H9 (cell line): Measurements from ENCODE around the gene DLG5. TPM values are rescaled to one million over a fixed set of nuclear protein-coding genes. Genes with fewer than 3 reads are reported as not detected.

ENCODE experiments used
- DNase-seq: peaks from one replicate; pipeline ENCODE4 v3.0.0-alpha.2; 2017
- H2AFZ ChIP-seq: one replicate; pipeline ENCODE4 v1.6.1; 2013; ENCODE audit warnings: mild to moderate bottlenecking, low read length, control low read depth, moderate library complexity
- H2AK5ac ChIP-seq: 2 replicates; pipeline ENCODE4 v1.6.1; 2013; ENCODE audit warnings: low read length, control low read depth, mixed read lengths; ENCODE audit not compliant: insufficient read length
- H2BK120ac ChIP-seq: one replicate; pipeline ENCODE4 v1.6.1; 2013; ENCODE audit warnings: low read depth, mild to moderate bottlenecking, low read length, control low read depth, inconsistent platforms; ENCODE audit not compliant: poor library complexity, severe bottlenecking
- H2BK12ac ChIP-seq: 2 replicates; pipeline ENCODE4 v1.6.1; 2013; ENCODE audit warnings: low read length, control low read depth, mixed read lengths, low read depth; ENCODE audit not compliant: insufficient read length
- H2BK15ac ChIP-seq: 2 replicates; pipeline ENCODE4 v1.6.1; 2013; ENCODE audit warnings: low read depth, low read length, control low read depth
- H2BK20ac ChIP-seq: one replicate; pipeline ENCODE4 v1.6.1; 2013; ENCODE audit warnings: low read depth, mild to moderate bottlenecking, low read length, control low read depth, inconsistent platforms; ENCODE audit not compliant: poor library complexity, severe bottlenecking
- H2BK5ac ChIP-seq: 2 replicates; pipeline ENCODE4 v1.6.1; 2013; ENCODE audit warnings: low read length, control low read depth, mixed read lengths; ENCODE audit not compliant: insufficient read length
- H3K14ac ChIP-seq: 2 replicates; pipeline ENCODE4 v1.6.1; 2013; ENCODE audit warnings: low read length, control low read depth; ENCODE audit not compliant: insufficient read depth
- H3K18ac ChIP-seq: 2 replicates; pipeline ENCODE4 v1.6.1; 2013; ENCODE audit warnings: low read depth, mild to moderate bottlenecking, mixed read lengths, low read length, control low read depth; ENCODE audit not compliant: insufficient read length
- H3K23ac ChIP-seq: 2 replicates; pipeline ENCODE4 v1.6.1; 2013; ENCODE audit warnings: low read length, control low read depth, mixed read lengths, low read depth; ENCODE audit not compliant: insufficient read length
- H3K23me2 ChIP-seq: 2 replicates; pipeline ENCODE4 v1.6.1; 2013; ENCODE audit warnings: low read depth, mild to moderate bottlenecking, mixed read lengths, low read length, control low read depth; ENCODE audit not compliant: insufficient read length, poor library complexity, severe bottlenecking
- H3K27ac ChIP-seq: 2 replicates; pipeline ENCODE4 v1.5.1; 2013; ENCODE audit warnings: low read length, control low read depth, mixed read lengths, low read depth; ENCODE audit not compliant: insufficient read length
- H3K27me3 ChIP-seq: 2 replicates; pipeline ENCODE4 v1.6.1; 2013; ENCODE audit warnings: low read length, control low read depth, inconsistent platforms; ENCODE audit not compliant: insufficient read depth
- H3K4ac ChIP-seq: 2 replicates; pipeline ENCODE4 v1.6.1; 2013; ENCODE audit warnings: low read depth, mild to moderate bottlenecking, control low read depth, inconsistent platforms, low read length, moderate library complexity
- H3K4me1 ChIP-seq: 2 replicates; pipeline ENCODE4 v1.6.1; 2013; ENCODE audit warnings: low read length, control low read depth, inconsistent platforms; ENCODE audit not compliant: insufficient read depth
- H3K4me2 ChIP-seq: 2 replicates; pipeline ENCODE4 v1.6.1; 2013; ENCODE audit warnings: low read length, control low read depth, mixed read lengths; ENCODE audit not compliant: insufficient read length, insufficient read depth
- H3K56ac ChIP-seq: 2 replicates; pipeline ENCODE4 v1.6.1; 2013; ENCODE audit warnings: low read depth, mild to moderate bottlenecking, mixed read lengths, low read length, control low read depth; ENCODE audit not compliant: insufficient read length
- H3K79me1 ChIP-seq: 2 replicates; pipeline ENCODE4 v1.6.1; 2013; ENCODE audit warnings: low read depth, mild to moderate bottlenecking, moderate library complexity, low read length, control low read depth, inconsistent platforms; ENCODE audit not compliant: insufficient read depth, poor library complexity, severe bottlenecking
- H3K79me2 ChIP-seq: 2 replicates; pipeline ENCODE4 v1.6.1; 2013; ENCODE audit warnings: low read length, control low read depth, inconsistent platforms; ENCODE audit not compliant: insufficient read depth
- H3K9ac ChIP-seq: 2 replicates; pipeline ENCODE4 v1.6.1; 2013; ENCODE audit warnings: low read length, control low read depth, mixed read lengths; ENCODE audit not compliant: insufficient read length; ENCODE audit errors: extremely low read depth
- H3K9me3 ChIP-seq: one replicate; pipeline ENCODE4 v1.6.1; 2013; ENCODE audit warnings: low read depth, low read length, inconsistent platforms; ENCODE audit not compliant: control insufficient read depth
- H3T11ph ChIP-seq: one replicate; pipeline ENCODE4 v1.6.1; 2013; ENCODE audit warnings: mild to moderate bottlenecking, low read length, control low read depth, inconsistent platforms
- H4K20me1 ChIP-seq: one replicate; pipeline ENCODE4 v1.6.1; 2013; ENCODE audit not compliant: control insufficient read depth, insufficient read length, insufficient read depth
- H4K5ac ChIP-seq: 2 replicates; pipeline ENCODE4 v1.6.1; 2013; ENCODE audit warnings: low read depth, mild to moderate bottlenecking, mixed read lengths, low read length, control low read depth; ENCODE audit not compliant: insufficient read length
- H4K8ac ChIP-seq: replicated peaks from 2 replicates; pipeline ENCODE4 v1.6.1; 2013; ENCODE audit warnings: low read length, control low read depth, mixed read lengths, low read depth; ENCODE audit not compliant: insufficient read length
- H4K91ac ChIP-seq: 2 replicates; pipeline ENCODE4 v1.6.1; 2013; ENCODE audit warnings: low read depth, mild to moderate bottlenecking, moderate library complexity, mixed read lengths, low read length, control low read depth; ENCODE audit not compliant: insufficient read length
- H3K27ac Mint-ChIP-seq, 3 experiments: 2 replicates in 2 of 3; 3 replicates in 1 of 3; pipeline ENCODE4 v1.8.0; 2020 to 2021; ENCODE audit warnings: mixed read lengths in 3 of 3, mild to moderate bottlenecking in 1 of 3, moderate library complexity in 1 of 3
- H3K27me3 Mint-ChIP-seq: 2 replicates; pipeline ENCODE4 v1.8.0; 2021; ENCODE audit warnings: low read depth, mild to moderate bottlenecking, moderate library complexity, mixed read lengths
- H3K36me3 Mint-ChIP-seq, 3 experiments: 2 replicates in 2 of 3; 3 replicates in 1 of 3; pipeline ENCODE4 v1.8.0; 2020 to 2021; ENCODE audit warnings: low read depth in 3 of 3, mixed read lengths in 3 of 3; ENCODE audit not compliant: insufficient read depth in 1 of 3
- H3K4me1 Mint-ChIP-seq, 2 experiments: 2 replicates each; pipeline ENCODE4 v1.8.0; 2020; ENCODE audit warnings: mixed read lengths in 2 of 2
- H3K4me3 Mint-ChIP-seq, 2 experiments: 2 replicates in 1 of 2; 3 replicates in 1 of 2; pipeline ENCODE4 v1.8.0; 2020 to 2021; ENCODE audit warnings: mild to moderate bottlenecking in 2 of 2, mixed read lengths in 2 of 2, moderate library complexity in 1 of 2
- H3K9me3 Mint-ChIP-seq, 2 experiments: 2 replicates in 1 of 2; 3 replicates in 1 of 2; pipeline ENCODE4 v1.8.0; 2020; ENCODE audit warnings: mild to moderate bottlenecking in 2 of 2, mixed read lengths in 2 of 2, moderate library complexity in 1 of 2
- CTCF ChIP-seq: fragments of 200-600 bp; sonication (generic); conservative IDR thresholded peaks from 3 replicates; pipeline ENCODE4 v1.8.0; 2021; ENCODE audit warnings: antibody characterized with exemption, mild to moderate bottlenecking
- whole genome bisulfite sequencing: extraction: QIAGEN DNeasy Blood & Tissue Kit; methylation state at CpG from one replicate; pipeline ENCODE4 v1.1.7; 2013; ENCODE audit warnings: missing lambda C conversion rate, low lambda C conversion rate, mixed read lengths; ENCODE audit not compliant: insufficient read length; ENCODE audit errors: extremely low coverage; 5-methylcytosine and 5-hydroxymethylcytosine counted together
- total RNA-seq: library from RNA; stranded (reverse); gene quantifications from 2 replicates; pipeline ENCODE4 v1.2.1, GENCODE V29; 2021

Gene DLG5
- total RNA-seq, 1 experiment from 2014 or later: 67.4 TPM

GRCh38 chr10:77809336-77809735 lies 117.2 kb downstream of the DLG5 start:
- Mint-ChIP-seq H3K36me3 (peaks cover 43 to 93% (median 79%) of the 10 kb centered on the region in 3 experiments), H3K27me3 (no peaks in the 10 kb centered on the region), H3K4me1 (no peaks in the 10 kb centered on the region), H3K27ac (no peak overlapping the region; a peak in 1 of 7 replicates), H3K9me3 (no peaks in the 10 kb centered on the region), H3K4me3 (no peak overlapping the region)
- no peak overlapping the region for H4K8ac ChIP-seq
- no peak for TF ChIP-seq CTCF
- H3K23ac ChIP-seq: no peak overlapping the region
- H3K79me2 ChIP-seq: no peaks in the 10 kb centered on the region
- WGBS: no CpG with 5 or more reads among the region's 8 CpGs
- DNase-seq: no peak
- no peaks in the 10 kb centered on the region for H3K9me3 ChIP-seq
- no peak overlapping the region for H3T11ph ChIP-seq
- H3K18ac ChIP-seq: no peak overlapping the region
- H3K56ac ChIP-seq: no peak overlapping the region
- no peaks in the 10 kb centered on the region for H4K20me1 ChIP-seq
- no peak overlapping the region for H3K4me2 ChIP-seq
- H3K4me1 ChIP-seq: no peaks in the 10 kb centered on the region
- H3K27ac ChIP-seq: no peak overlapping the region
- no peaks in the 10 kb centered on the region for H3K23me2 ChIP-seq
- H3K4ac ChIP-seq: no peak overlapping the region
- H2BK12ac ChIP-seq: no peak overlapping the region
- no peak overlapping the region for H2AFZ ChIP-seq
- no peak overlapping the region for H2BK120ac ChIP-seq
- no peaks in the 10 kb centered on the region for H3K27me3 ChIP-seq
- no peak overlapping the region for H3K14ac ChIP-seq
- H2BK15ac ChIP-seq: no peak overlapping the region
- no peak overlapping the region for H4K5ac ChIP-seq
- no peak overlapping the region for H2BK20ac ChIP-seq
- no peak overlapping the region for H2BK5ac ChIP-seq
- H3K9ac ChIP-seq: no peak overlapping the region
- no peaks in the 10 kb centered on the region for H3K79me1 ChIP-seq
- no peak overlapping the region for H2AK5ac ChIP-seq
- no peak overlapping the region for H4K91ac ChIP-seq
